ENCODE measurements around the gene C2orf92.

The C2orf92 gene

GRCh38 chr2:97645695-97646629, 23.6 kb upstream of the C2orf92 start, which contains the start of gene COX5B:
Gene COX5B, plus strand, starts transcription at chr2:97646062. Its CDS starts 25 bp downstream, at chr2:97646087.
- no peak for TF ChIP-seq CTCF (IDR thresholded peaks at IDR 0.05; ENCODE audit: insufficient read depth, low read length, missing control alignments)
- CTCF ChIA-PET, result interaction anchor here (0.8 to 5.4 kb wide), 6 partner anchors 10 to 55 kb away, joined by 3 to 44 read pairs (median 14); partner anchors contain the start of gene ACTR1B
- POLR2A ChIA-PET, result interaction anchor here (0.9 to 2.4 kb wide), 5 partner anchors 10 to 56 kb away, joined by 3 to 23 read pairs (median 9); partner anchors contain the start of genes ACTR1B and ANKRD36B
- peak within 1 kb of the TSS; percentile 97 for H3K4me3 ChIP-seq (ENCODE audit: low read depth, low read length)
- peak; percentile 72 for DNase-seq (ENCODE audit: low read depth, low spot score)

GRCh38 chr2:97646977-97647376, 22.5 kb upstream of the C2orf92 start:
- ChIA-PET CTCF (interaction anchor here (1.1 to 5.4 kb wide), 4 partner anchors 9 to 56 kb away, joined by 3 to 44 read pairs (median 14); partner anchors contain the start of gene ACTR1B), POLR2A (interaction anchor here (1.4 to 2.4 kb wide), 3 partner anchors 16 to 57 kb away, joined by 9 to 23 read pairs (median 22); partner anchors contain the start of genes ACTR1B and ANKRD36B)
- DNase-seq (ENCODE audit: low read depth, low spot score), result no peak
- peak overlapping the region; percentile 97 for H3K4me3 ChIP-seq (ENCODE audit: low read depth, low read length)
- TF ChIP-seq CTCF (IDR thresholded peaks at IDR 0.05; ENCODE audit: insufficient read depth, low read length, missing control alignments), result no peak

- no peak overlapping the region for H3K4me3 ChIP-seq (ENCODE audit: low read depth, low read length)
- ChIA-PET CTCF (interaction anchor here (1.4 to 5.4 kb wide), 5 partner anchors 8 to 46 kb away, joined by 3 to 22 read pairs (median 6); partner anchors contain the start of gene ACTR1B), POLR2A (interaction anchor here (1.2 to 2.2 kb wide), 2 partner anchors 9 to 11 kb away, joined by 5 to 7 read pairs; no protein-coding TSS in a partner anchor)
- DNase-seq (ENCODE audit: low read depth, low spot score), result no peak
- no peak for TF ChIP-seq CTCF (IDR thresholded peaks at IDR 0.05; ENCODE audit: insufficient read depth, low read length, missing control alignments)
Observed at GRCh38 chr2:97651114-97651513, 18.4 kb upstream of the C2orf92 start.

GRCh38 chr2:97653473-97653872, 16.0 kb upstream of the C2orf92 start:
- H3K4me3 ChIP-seq (ENCODE audit: low read depth, low read length), result no peak overlapping the region
- ChIA-PET POLR2A (interaction anchor here (0.9 kb wide), 1 partner anchor 9 kb away, joined by 4 read pairs; no protein-coding TSS in a partner anchor), CTCF (interaction anchor here (2.4 kb wide), 1 partner anchor 9 kb away, joined by 7 read pairs; no protein-coding TSS in a partner anchor)
- no peak for DNase-seq (ENCODE audit: low read depth, low spot score)
- no peak for TF ChIP-seq CTCF (IDR thresholded peaks at IDR 0.05; ENCODE audit: insufficient read depth, low read length, missing control alignments)

- POLR2A ChIA-PET, result interaction anchor here (0.9 kb wide), 1 partner anchor 8 kb away, joined by 4 read pairs; no protein-coding TSS in a partner anchor
- H3K4me3 ChIP-seq (ENCODE audit: low read depth, low read length), result no peak overlapping the region
- no peak for TF ChIP-seq CTCF (IDR thresholded peaks at IDR 0.05; ENCODE audit: insufficient read depth, low read length, missing control alignments)
- CTCF ChIA-PET, result interaction anchor here (2.4 kb wide), 1 partner anchor 8 kb away, joined by 7 read pairs; no protein-coding TSS in a partner anchor
- DNase-seq (ENCODE audit: low read depth, low spot score), result no peak
Observed at GRCh38 chr2:97653874-97654273, 15.6 kb upstream of the C2orf92 start.
